ENCODE results near the gene ADAMTS2.

ADAMTS2 gene

GRCh38 chr5:179152144-179152895 lies 192.9 kb downstream of the ADAMTS2 start:
- no peaks in the 10 kb centered on the region for H3K4me1 ChIP-seq (ENCODE audit: control insufficient read depth, low read depth, low read length)
- H3K79me1 ChIP-seq (ENCODE audit: low read length), result no peaks in the 10 kb centered on the region
- H2BK15ac ChIP-seq (replicated peaks; ENCODE audit: low read depth), result no peak overlapping the region
- no peak overlapping the region for H4K5ac ChIP-seq (ENCODE audit: low read length)
- H2BK5ac ChIP-seq (ENCODE audit: low read length), result no peak overlapping the region
- H3K36me3 ChIP-seq (ENCODE audit: control insufficient read depth, insufficient read depth, low read length), result no peaks in the 10 kb centered on the region
- H3K27ac ChIP-seq (ENCODE audit: low read depth, low read length), result no peak overlapping the region
- H2AK5ac ChIP-seq (ENCODE audit: low read length), result no peak overlapping the region
- no peaks in the 10 kb centered on the region for H3K27me3 ChIP-seq (ENCODE audit: insufficient read depth, low read length, poor library complexity)
- H3K4ac ChIP-seq (ENCODE audit: low read depth, low read length), result no peak overlapping the region
- no peak overlapping the region for H3K9ac ChIP-seq (ENCODE audit: low read length)
- no peak overlapping the region for H3K4me2 ChIP-seq (ENCODE audit: low read length)
- H3K4me3 ChIP-seq (ENCODE audit: low read length), result no peak overlapping the region
- H3K79me2 ChIP-seq (ENCODE audit: control insufficient read depth, insufficient read depth, low read length), result no peaks in the 10 kb centered on the region
- no peak overlapping the region for H4K8ac ChIP-seq (ENCODE audit: low read depth, low read length)
- no peak overlapping the region for H2BK120ac ChIP-seq (ENCODE audit: low read depth, low read length)
- H3K23ac ChIP-seq (ENCODE audit: low read length), result no peak overlapping the region
- no CpG with 5 or more reads among the region's 18 CpGs for WGBS (ENCODE audit: extremely low coverage, insufficient coverage, low lambda C conversion rate)
- no peak overlapping the region for H3K56ac ChIP-seq (ENCODE audit: low read length)
- no peak overlapping the region for H3K18ac ChIP-seq (ENCODE audit: low read length)
- DNase-seq, result no peak

GRCh38 chr5:179151286-179152118 lies 193.8 kb downstream of the ADAMTS2 start:
- no peak overlapping the region for H3K4me3 ChIP-seq (ENCODE audit: low read length)
- no peaks in the 10 kb centered on the region for H3K79me1 ChIP-seq (ENCODE audit: low read length)
- H4K5ac ChIP-seq (ENCODE audit: low read length), result no peak overlapping the region
- H3K23ac ChIP-seq (ENCODE audit: low read length), result no peak overlapping the region
- no peak for DNase-seq
- no CpG with 5 or more reads among the region's 11 CpGs for WGBS (ENCODE audit: extremely low coverage, insufficient coverage, low lambda C conversion rate)
- no peak overlapping the region for H2AK5ac ChIP-seq (ENCODE audit: low read length)
- H3K4me1 ChIP-seq (ENCODE audit: control insufficient read depth, low read depth, low read length), result no peaks in the 10 kb centered on the region
- no peak overlapping the region for H3K27ac ChIP-seq (ENCODE audit: low read depth, low read length)
- H3K56ac ChIP-seq (ENCODE audit: low read length), result no peak overlapping the region
- no peak overlapping the region for H3K4ac ChIP-seq (ENCODE audit: low read depth, low read length)
- H3K18ac ChIP-seq (ENCODE audit: low read length), result no peak overlapping the region
- H3K4me2 ChIP-seq (ENCODE audit: low read length), result no peak overlapping the region
- no peaks in the 10 kb centered on the region for H3K27me3 ChIP-seq (ENCODE audit: insufficient read depth, low read length, poor library complexity)
- H2BK15ac ChIP-seq (replicated peaks; ENCODE audit: low read depth), result no peak overlapping the region
- H4K8ac ChIP-seq (ENCODE audit: low read depth, low read length), result no peak overlapping the region
- no peak overlapping the region for H2BK120ac ChIP-seq (ENCODE audit: low read depth, low read length)
- H3K9ac ChIP-seq (ENCODE audit: low read length), result no peak overlapping the region
- no peaks in the 10 kb centered on the region for H3K79me2 ChIP-seq (ENCODE audit: control insufficient read depth, insufficient read depth, low read length)
- H2BK5ac ChIP-seq (ENCODE audit: low read length), result no peak overlapping the region
- H3K36me3 ChIP-seq (ENCODE audit: control insufficient read depth, insufficient read depth, low read length), result no peaks in the 10 kb centered on the region

GRCh38 chr5:179150011-179150410 lies 195.2 kb downstream of the ADAMTS2 start:
- Histone ChIP-seq H4K5ac (ENCODE audit: low read length) (no peak overlapping the region), H4K8ac (ENCODE audit: low read depth, low read length) (no peak overlapping the region), H3K4me2 (ENCODE audit: low read length) (no peak overlapping the region), H2AK5ac (ENCODE audit: low read length) (no peak overlapping the region), H3K4ac (ENCODE audit: low read depth, low read length) (no peak overlapping the region), H2BK5ac (ENCODE audit: low read length) (no peak overlapping the region), H3K4me1 (ENCODE audit: control insufficient read depth, low read depth, low read length) (no peaks in the 10 kb centered on the region), H3K56ac (ENCODE audit: low read length) (no peak overlapping the region), H3K23ac (ENCODE audit: low read length) (no peak overlapping the region), H3K27me3 (ENCODE audit: insufficient read depth, low read length, poor library complexity) (no peaks in the 10 kb centered on the region), H3K27ac (ENCODE audit: low read depth, low read length) (no peak overlapping the region), H3K79me2 (ENCODE audit: control insufficient read depth, insufficient read depth, low read length) (no peaks in the 10 kb centered on the region), H3K9ac (ENCODE audit: low read length) (no peak overlapping the region), H3K36me3 (ENCODE audit: control insufficient read depth, insufficient read depth, low read length) (no peaks in the 10 kb centered on the region), H2BK120ac (ENCODE audit: low read depth, low read length) (no peak overlapping the region), H2BK15ac (replicated peaks; ENCODE audit: low read depth) (no peak overlapping the region), H3K4me3 (ENCODE audit: low read length) (no peak overlapping the region), H3K79me1 (ENCODE audit: low read length) (no peaks in the 10 kb centered on the region), H3K18ac (ENCODE audit: low read length) (no peak overlapping the region)
- DNase-seq, result no peak
- WGBS (ENCODE audit: extremely low coverage, insufficient coverage, low lambda C conversion rate), result no CpG with 5 or more reads among the region's 7 CpGs

- no peaks in the 10 kb centered on the region for H3K36me3 ChIP-seq (ENCODE audit: control insufficient read depth, insufficient read depth, low read length)
- no peak overlapping the region for H3K56ac ChIP-seq (ENCODE audit: low read length)
- no peak overlapping the region for H4K5ac ChIP-seq (ENCODE audit: low read length)
- H3K27ac ChIP-seq (ENCODE audit: low read depth, low read length), result no peak overlapping the region
- no peak overlapping the region for H3K4ac ChIP-seq (ENCODE audit: low read depth, low read length)
- no peaks in the 10 kb centered on the region for H3K27me3 ChIP-seq (ENCODE audit: insufficient read depth, low read length, poor library complexity)
- no peak overlapping the region for H2BK15ac ChIP-seq (replicated peaks; ENCODE audit: low read depth)
- H3K79me1 ChIP-seq (ENCODE audit: low read length), result no peaks in the 10 kb centered on the region
- H3K79me2 ChIP-seq (ENCODE audit: control insufficient read depth, insufficient read depth, low read length), result no peaks in the 10 kb centered on the region
- no peak overlapping the region for H2BK5ac ChIP-seq (ENCODE audit: low read length)
- no peak overlapping the region for H2BK120ac ChIP-seq (ENCODE audit: low read depth, low read length)
- no peak overlapping the region for H2AK5ac ChIP-seq (ENCODE audit: low read length)
- DNase-seq, result no peak
- H3K18ac ChIP-seq (ENCODE audit: low read length), result no peak overlapping the region
- WGBS (ENCODE audit: extremely low coverage, insufficient coverage, low lambda C conversion rate), result no CpG with 5 or more reads among the region's 10 CpGs
- no peak overlapping the region for H3K4me2 ChIP-seq (ENCODE audit: low read length)
- H3K4me3 ChIP-seq (ENCODE audit: low read length), result no peak overlapping the region
- H3K4me1 ChIP-seq (ENCODE audit: control insufficient read depth, low read depth, low read length), result no peaks in the 10 kb centered on the region
- H3K23ac ChIP-seq (ENCODE audit: low read length), result no peak overlapping the region
- no peak overlapping the region for H4K8ac ChIP-seq (ENCODE audit: low read depth, low read length)
- no peak overlapping the region for H3K9ac ChIP-seq (ENCODE audit: low read length)
Observed at GRCh38 chr5:179149278-179149677, 196.0 kb downstream of the ADAMTS2 start.

- WGBS (ENCODE audit: extremely low coverage, insufficient coverage, low lambda C conversion rate), result no CpG with 5 or more reads among the region's 9 CpGs
- H2BK5ac ChIP-seq (ENCODE audit: low read length), result no peak overlapping the region
- no peak overlapping the region for H3K4me3 ChIP-seq (ENCODE audit: low read length)
- no peak overlapping the region for H2AK5ac ChIP-seq (ENCODE audit: low read length)
- no peak overlapping the region for H3K56ac ChIP-seq (ENCODE audit: low read length)
- no peak overlapping the region for H3K9ac ChIP-seq (ENCODE audit: low read length)
- no peak overlapping the region for H3K4me2 ChIP-seq (ENCODE audit: low read length)
- no peaks in the 10 kb centered on the region for H3K27me3 ChIP-seq (ENCODE audit: insufficient read depth, low read length, poor library complexity)
- no peak overlapping the region for H3K27ac ChIP-seq (ENCODE audit: low read depth, low read length)
- H3K23ac ChIP-seq (ENCODE audit: low read length), result peak overlapping the region; percentile 24
- DNase-seq, result no peak
- no peaks in the 10 kb centered on the region for H3K79me2 ChIP-seq (ENCODE audit: control insufficient read depth, insufficient read depth, low read length)
- no peak overlapping the region for H3K18ac ChIP-seq (ENCODE audit: low read length)
- no peak overlapping the region for H4K8ac ChIP-seq (ENCODE audit: low read depth, low read length)
- no peak overlapping the region for H2BK15ac ChIP-seq (replicated peaks; ENCODE audit: low read depth)
- H3K79me1 ChIP-seq (ENCODE audit: low read length), result no peaks in the 10 kb centered on the region
- no peak overlapping the region for H3K4ac ChIP-seq (ENCODE audit: low read depth, low read length)
- H4K5ac ChIP-seq (ENCODE audit: low read length), result no peak overlapping the region
- H3K4me1 ChIP-seq (ENCODE audit: control insufficient read depth, low read depth, low read length), result no peaks in the 10 kb centered on the region
- no peak overlapping the region for H2BK120ac ChIP-seq (ENCODE audit: low read depth, low read length)
- no peaks in the 10 kb centered on the region for H3K36me3 ChIP-seq (ENCODE audit: control insufficient read depth, insufficient read depth, low read length)
Observed at GRCh38 chr5:179148703-179149170, 196.5 kb downstream of the ADAMTS2 start.
